ENCODE data around the gene TMEM263. TPM values are rescaled to one million over a fixed set of nuclear protein-coding genes. Genes with fewer than 3 reads are reported as not detected.

The TMEM263 gene
- total and polyA plus RNA-seq, 2 experiments from 2014 or later: 70.0 to 132 TPM

- no peaks in the 10 kb centered on the region for H3K9me3 ChIP-seq (ENCODE audit: low read depth)
- H3K4me3 ChIP-seq: no peak overlapping the region
- H2AFZ ChIP-seq: no peak overlapping the region
- H3K9me2 ChIP-seq (replicated peaks; ENCODE audit: insufficient read depth): no peaks in the 10 kb centered on the region
- H3K79me2 ChIP-seq: peaks cover 52% of the 10 kb centered on the region
- DNase-seq (ENCODE audit: low spot score): no peak
- peaks cover 58% of the 10 kb centered on the region for H3K4me1 ChIP-seq (ENCODE audit: insufficient read depth)
- peaks cover 3% of the 10 kb centered on the region for H3K36me3 ChIP-seq (replicated peaks; ENCODE audit: insufficient read depth, low read depth)
- TF ChIP-seq EZH2 (IDR thresholded peaks at IDR 0.05; ENCODE audit: borderline replicate concordance) (no peak), EZH2phosphoT487 (IDR thresholded peaks at IDR 0.05; ENCODE audit: low read depth, severe bottlenecking, unreplicated experiment) (no peak)
- TF ChIP-seq, protein P1, sequence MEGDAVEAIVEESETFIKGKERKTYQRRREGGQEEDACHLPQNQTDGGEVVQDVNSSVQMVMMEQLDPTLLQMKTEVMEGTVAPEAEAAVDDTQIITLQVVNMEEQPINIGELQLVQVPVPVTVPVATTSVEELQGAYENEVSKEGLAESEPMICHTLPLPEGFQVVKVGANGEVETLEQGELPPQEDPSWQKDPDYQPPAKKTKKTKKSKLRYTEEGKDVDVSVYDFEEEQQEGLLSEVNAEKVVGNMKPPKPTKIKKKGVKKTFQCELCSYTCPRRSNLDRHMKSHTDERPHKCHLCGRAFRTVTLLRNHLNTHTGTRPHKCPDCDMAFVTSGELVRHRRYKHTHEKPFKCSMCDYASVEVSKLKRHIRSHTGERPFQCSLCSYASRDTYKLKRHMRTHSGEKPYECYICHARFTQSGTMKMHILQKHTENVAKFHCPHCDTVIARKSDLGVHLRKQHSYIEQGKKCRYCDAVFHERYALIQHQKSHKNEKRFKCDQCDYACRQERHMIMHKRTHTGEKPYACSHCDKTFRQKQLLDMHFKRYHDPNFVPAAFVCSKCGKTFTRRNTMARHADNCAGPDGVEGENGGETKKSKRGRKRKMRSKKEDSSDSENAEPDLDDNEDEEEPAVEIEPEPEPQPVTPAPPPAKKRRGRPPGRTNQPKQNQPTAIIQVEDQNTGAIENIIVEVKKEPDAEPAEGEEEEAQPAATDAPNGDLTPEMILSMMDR (IDR thresholded peaks at IDR 0.05; ENCODE audit: poor library complexity): no peak
- H3K27ac ChIP-seq: peak overlapping the region; percentile 80
- no peak overlapping the region for H3K4me2 ChIP-seq
- peaks cover 34% of the 10 kb centered on the region for H4K20me1 ChIP-seq (ENCODE audit: insufficient read depth, poor library complexity, severe bottlenecking)
- no peaks in the 10 kb centered on the region for H3K27me3 ChIP-seq
These were observed 17.8 kb downstream of the TMEM263 start for GRCh38 chr12:106973545-106973944.

DNA sequence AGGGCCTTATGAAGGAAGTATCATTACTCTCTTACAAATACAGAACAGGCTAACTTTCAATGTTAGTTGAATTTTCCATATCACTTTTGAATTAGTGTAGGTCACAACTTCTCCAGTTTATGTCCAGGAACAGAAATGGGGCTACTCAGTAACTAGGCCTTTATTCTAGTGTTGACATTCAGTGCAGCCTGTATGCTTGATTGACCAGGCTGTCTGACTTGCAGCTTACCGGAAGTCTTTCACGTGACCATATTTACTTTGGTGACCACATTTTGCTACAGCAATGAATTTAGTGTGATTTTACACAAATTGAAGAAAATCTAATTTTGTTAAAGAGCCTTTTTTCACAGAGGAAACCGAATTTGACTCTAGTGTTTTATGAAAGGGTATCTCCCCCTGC is 18.8 kb downstream of the TMEM263 start:
- Histone ChIP-seq H3K27me3 (no peaks in the 10 kb centered on the region), H3K79me2 (peaks cover 42% of the 10 kb centered on the region), H3K9me3 (ENCODE audit: low read depth) (no peaks in the 10 kb centered on the region), H3K4me2 (no peak overlapping the region), H3K36me3 (replicated peaks; ENCODE audit: insufficient read depth, low read depth) (peaks cover 3% of the 10 kb centered on the region), H3K4me1 (ENCODE audit: insufficient read depth) (peaks cover 58% of the 10 kb centered on the region), H3K4me3 (no peak overlapping the region), H3K27ac (peak overlapping the region; percentile 80), H4K20me1 (ENCODE audit: insufficient read depth, poor library complexity, severe bottlenecking) (peaks cover 34% of the 10 kb centered on the region), H3K9me2 (replicated peaks; ENCODE audit: insufficient read depth) (no peaks in the 10 kb centered on the region), H2AFZ (no peak overlapping the region)
- TF ChIP-seq, protein P1 (IDR thresholded peaks at IDR 0.05; ENCODE audit: poor library complexity): no peak
- TF ChIP-seq EZH2 (IDR thresholded peaks at IDR 0.05; ENCODE audit: borderline replicate concordance): no peak
- no peak for TF ChIP-seq EZH2phosphoT487 (IDR thresholded peaks at IDR 0.05; ENCODE audit: low read depth, severe bottlenecking, unreplicated experiment)
- DNase-seq (ENCODE audit: low spot score): peak; percentile 45
- 59% methylated on average over 3 of the region's 3 CpGs for WGBS (ENCODE audit: low lambda C conversion rate, missing lambda C conversion rate)

DNA sequence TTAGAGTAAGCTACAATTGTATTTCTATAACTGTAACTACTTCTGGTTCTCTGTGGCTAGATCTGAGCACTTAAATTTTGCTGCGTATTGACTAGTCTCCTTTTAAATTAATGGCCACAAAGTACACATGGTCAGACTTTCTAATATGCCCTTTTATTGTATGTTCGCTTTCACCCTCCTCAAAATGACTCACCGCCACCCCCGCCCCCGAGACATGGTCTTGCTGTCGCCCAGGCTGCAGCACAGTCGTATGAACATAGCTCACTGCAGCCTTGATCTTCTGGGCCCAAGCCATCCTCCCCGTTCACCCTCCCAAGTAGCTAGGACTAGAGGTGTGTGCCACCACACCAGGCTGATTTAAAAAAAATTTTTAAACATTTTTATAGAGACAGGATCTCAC is 19.4 kb downstream of the TMEM263 start:
- Histone ChIP-seq H3K27me3 (no peaks in the 10 kb centered on the region), H3K36me3 (replicated peaks; ENCODE audit: insufficient read depth, low read depth) (peaks cover 3% of the 10 kb centered on the region), H3K27ac (peak overlapping the region; percentile 80), H4K20me1 (ENCODE audit: insufficient read depth, poor library complexity, severe bottlenecking) (peaks cover 30% of the 10 kb centered on the region), H3K4me2 (no peak overlapping the region), H3K9me3 (ENCODE audit: low read depth) (no peaks in the 10 kb centered on the region), H3K9me2 (replicated peaks; ENCODE audit: insufficient read depth) (no peaks in the 10 kb centered on the region), H3K4me1 (ENCODE audit: insufficient read depth) (peaks cover 58% of the 10 kb centered on the region), H3K79me2 (peaks cover 36% of the 10 kb centered on the region), H2AFZ (no peak overlapping the region), H3K4me3 (no peak overlapping the region)
- DNase-seq (ENCODE audit: low spot score): no peak
- WGBS (ENCODE audit: low lambda C conversion rate, missing lambda C conversion rate): 90% methylated on average over 8 of the region's 8 CpGs
- no peak for TF ChIP-seq EZH2phosphoT487 (IDR thresholded peaks at IDR 0.05; ENCODE audit: low read depth, severe bottlenecking, unreplicated experiment)
- TF ChIP-seq, protein P1 (IDR thresholded peaks at IDR 0.05; ENCODE audit: poor library complexity): no peak
- no peak for TF ChIP-seq EZH2 (IDR thresholded peaks at IDR 0.05; ENCODE audit: borderline replicate concordance)
